Left colon (tissue), 2 donors: ENCODE measurements around the gene LGALS16. TPM values are rescaled to one million over a fixed set of nuclear protein-coding genes. Genes with fewer than 3 reads are reported as not detected.

Experiments
- ATAC-seq: fragments of 200-7000 bp; cut with Tn5 transposase; one replicate; pipeline ENCODE4 v1.9.1; 2020; ENCODE audit warnings: mild to moderate bottlenecking, moderate library complexity
- DNase-seq, 2 donors: peaks; one replicate each; pipeline ENCODE4 v3.0.0-alpha.2; 2020
- intact Hi-C, 2 donors: fragments of 100-400 bp; cut with DNase I in 1 of 2; cut with micrococcal nuclease in 1 of 2; formaldehyde crosslinking; loops; one replicate each; pipeline versions ENCODE4 v1.11.2 to v1.14.0; 2022; cut with DNase I, micrococcal nuclease
- total RNA-seq, 2 donors: library from RNA; stranded (reverse); fragmentation: NEBNext Ultra II Directional; extraction: Animal tissue kit (Norgen Biotek cat#: 25700); gene quantifications; one replicate each; pipeline ENCODE4 v1.2.1, GENCODE V29; 2021
- donor health status: DM: no; HTN: no; CAD: no.
- donor health status: DM: yes; HTN: yes; CAD: no.

LGALS16 gene
- total RNA-seq, 2 donors from 2014 or later = not detected

DNA sequence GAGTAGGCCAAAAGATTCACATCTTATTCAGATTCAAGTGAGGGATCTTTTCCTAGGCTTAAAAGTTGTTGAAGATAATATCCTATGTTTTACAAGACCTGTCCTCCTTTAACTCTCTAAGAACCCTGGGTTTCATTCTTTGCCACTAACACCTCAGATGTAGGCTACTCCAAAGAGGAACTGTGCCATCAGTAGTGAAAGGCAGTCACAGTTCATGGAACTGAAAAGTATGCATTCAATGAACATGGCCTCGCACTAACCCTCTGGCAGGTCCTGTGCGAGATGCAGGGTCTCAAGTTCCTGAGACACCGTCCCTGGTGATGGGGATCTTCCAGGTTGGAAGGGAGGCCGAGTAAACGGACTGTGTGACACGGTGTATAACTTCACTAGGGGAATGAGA lies 52.9 kb downstream of the LGALS16 start:
- intact Hi-C loops = no loop called here
- ATAC-seq = no peak
- DNase-seq = no peak

DNA sequence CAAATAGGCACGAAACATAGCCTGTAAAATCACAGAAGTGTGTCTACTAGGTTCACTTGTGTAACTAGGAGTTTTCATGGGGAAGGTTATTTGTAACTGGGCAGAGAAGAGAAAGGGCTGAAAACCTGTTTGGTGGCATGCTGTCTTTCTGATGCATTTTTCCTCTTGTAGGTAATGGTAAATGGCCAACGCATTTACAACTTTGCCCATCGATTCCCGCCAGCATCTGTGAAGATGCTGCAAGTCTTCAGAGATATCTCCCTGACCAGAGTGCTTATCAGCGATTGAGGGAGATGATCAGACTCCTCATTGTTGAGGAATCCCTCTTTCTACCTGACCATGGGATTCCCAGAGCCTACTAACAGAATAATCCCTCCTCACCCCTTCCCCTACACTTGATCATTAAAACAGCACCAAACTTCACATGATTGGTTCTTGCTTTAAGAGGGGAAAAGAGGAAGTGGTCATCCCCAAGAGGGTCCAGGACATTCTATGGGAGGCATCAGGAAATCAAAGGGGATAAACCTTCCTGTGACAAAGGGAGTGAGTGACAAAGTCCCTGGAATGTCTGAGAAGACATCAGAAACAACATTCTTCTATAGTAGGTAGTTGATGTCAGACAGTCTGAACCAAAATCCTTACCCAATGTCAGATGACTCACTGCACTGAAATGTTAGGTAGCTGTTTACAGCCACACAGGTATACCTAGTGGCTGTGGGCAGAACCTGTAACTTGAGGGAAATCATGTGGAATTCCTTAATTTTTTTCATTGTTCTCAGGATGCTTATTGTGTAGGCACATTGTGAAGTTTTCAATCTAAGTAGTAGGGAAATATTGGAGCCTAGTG lies 53.5 kb downstream of the LGALS16 start:
- intact Hi-C loops = no loop called here
- no peak for DNase-seq
- no peak for ATAC-seq

Other genes starting within 250 kb of the LGALS16 start
- gene ZFP36, start 249.1 kb upstream of the LGALS16 start, total RNA-seq = 100 to 1,000 TPM; 152 to 391 TPM
- 1 to 10 TPM; 6.2 to 9.3 TPM for gene PLEKHG2, start 243.2 kb upstream of the LGALS16 start, total RNA-seq
- 1,000 to 10,000 TPM; 1,556 to 1,578 TPM for gene RPS16, start 220.0 kb upstream of the LGALS16 start, total RNA-seq
- gene SUPT5H, start 210.3 kb upstream of the LGALS16 start, total RNA-seq = 100 to 1,000 TPM in 1 of 2 donors, 10 to 100 TPM in 1; 89.1 to 101 TPM
- gene TIMM50, start 175.1 kb upstream of the LGALS16 start, total RNA-seq = 10 to 100 TPM; 40.8 to 47.8 TPM
- gene DLL3, start 157.0 kb upstream of the LGALS16 start, total RNA-seq = under 1 TPM in 1 of 2 donors, not detected in 1; 0.12 TPM
- gene SELENOV, start 140.8 kb upstream of the LGALS16 start, total RNA-seq = not detected
- under 1 TPM; 0.15 to 0.75 TPM for gene EID2B, start 123.1 kb upstream of the LGALS16 start, total RNA-seq
- gene EID2, start 115.8 kb upstream of the LGALS16 start, total RNA-seq = 10 to 100 TPM; 10.4 to 10.6 TPM
- gene LGALS13, start 53.4 kb upstream of the LGALS16 start, total RNA-seq = not detected
- gene LGALS14, start 48.6 kb downstream of the LGALS16 start, total RNA-seq = not detected
- gene CLC, start 82.1 kb downstream of the LGALS16 start, total RNA-seq = 1 to 10 TPM in 1 of 2 donors, not detected in 1; 1.8 TPM
- gene LEUTX, start 122.9 kb downstream of the LGALS16 start, total RNA-seq = not detected
- 10 to 100 TPM in 1 of 2 donors, 1 to 10 TPM in 1; 7.6 to 16.3 TPM for gene DYRK1B, start 178.2 kb downstream of the LGALS16 start, total RNA-seq
- 100 to 1,000 TPM; 128 to 166 TPM for gene FBL, start 190.5 kb downstream of the LGALS16 start, total RNA-seq